ENCODE data around the gene C17orf75. TPM values are rescaled to one million over a fixed set of nuclear protein-coding genes. Genes with fewer than 3 reads are reported as not detected.

The C17orf75 gene
- total and polyA plus RNA-seq, 4 donors: 4.7 to 10.1 (median 7.6) TPM

- TF ChIP-seq CTCF (IDR thresholded peaks at IDR 0.05; ENCODE audit: low read depth, low read length, missing input control): no peak
- TF ChIP-seq FOXA2 (IDR thresholded peaks at IDR 0.05): no peak
- no peak for TF ChIP-seq SP1 (IDR thresholded peaks at IDR 0.05)
- no peak for TF ChIP-seq NR2F2 (IDR thresholded peaks at IDR 0.05)
- TF ChIP-seq RAD21 (IDR thresholded peaks at IDR 0.05): no peak
These were observed 15.6 kb upstream of the C17orf75 start (continued) for GRCh38 chr17:32357615-32358014.

- Histone ChIP-seq H3K4me3 (ENCODE audit: low read depth in 1 of 3, low read length in 3 of 3) (no peak overlapping the region), H3K27ac (ENCODE audit: low read depth in 1 of 2, low read length in 2 of 2) (no peak overlapping the region), H3K9me3 (ENCODE audit: control insufficient read depth in 4 of 4, low read length in 3 of 4) (no peaks in the 10 kb centered on the region), H3K27me3 (ENCODE audit: control insufficient read depth in 4 of 4, insufficient read depth in 4 of 4, low read length in 3 of 4) (no peaks in the 10 kb centered on the region), H3K9ac (ENCODE audit: low read depth in 1 of 2, low read length in 2 of 2) (no peak overlapping the region), H3K36me3 (ENCODE audit: control insufficient read depth in 4 of 4, insufficient read depth in 3 of 4, low read depth in 1 of 4, low read length in 3 of 4) (peaks cover 17 to 53% (median 39%) of the 10 kb centered on the region in 4 donors), H3K4me1 (ENCODE audit: control insufficient read depth in 4 of 4, insufficient read depth in 4 of 4, low read length in 3 of 4) (peaks cover 5 to 41% (median 14%) of the 10 kb centered on the region in 4 donors)
- WGBS: 94% methylated on average over 5 of the region's 5 CpGs
- TF ChIP-seq FOXA2 (IDR thresholded peaks at IDR 0.05): no peak
- no peak for TF ChIP-seq CTCF (IDR thresholded peaks at IDR 0.05; ENCODE audit: low read depth, low read length, missing input control)
- no peak for TF ChIP-seq ZBTB33 (IDR thresholded peaks at IDR 0.05)
- no peak for TF ChIP-seq YY1 (IDR thresholded peaks at IDR 0.05)
- no peak for TF ChIP-seq JUND (IDR thresholded peaks at IDR 0.05)
- TF ChIP-seq MAX (IDR thresholded peaks at IDR 0.05): no peak
- no peak for TF ChIP-seq HNF4A (conservative IDR thresholded peaks at IDR 0.05)
- TF ChIP-seq NR2F2 (IDR thresholded peaks at IDR 0.05): no peak
- no peak for TF ChIP-seq HNF4G (IDR thresholded peaks at IDR 0.05)
- TF ChIP-seq FOXA1 (IDR thresholded peaks at IDR 0.05): no peak
- TF ChIP-seq GABPA (IDR thresholded peaks at IDR 0.05 in 1 of 2, conservative IDR thresholded peaks at IDR 0.05 in 1 of 2): no peak
- no peak for TF ChIP-seq ATF3 (IDR thresholded peaks at IDR 0.05)
- no peak for TF ChIP-seq RAD21 (IDR thresholded peaks at IDR 0.05)
- no peak for TF ChIP-seq RXRA (IDR thresholded peaks at IDR 0.05)
- TF ChIP-seq REST (IDR thresholded peaks at IDR 0.05): no peak
- TF ChIP-seq SP1 (IDR thresholded peaks at IDR 0.05): no peak
- no peak for TF ChIP-seq TAF1 (conservative IDR thresholded peaks at IDR 0.05)
- DNase-seq (ENCODE audit: low spot score): no peak
These were observed 14.8 kb upstream of the C17orf75 start for GRCh38 chr17:32356750-32357149.

Measured in liver (tissue), 9 donors.